CD14-positive monocyte (primary cell): Measurements from ENCODE around the gene TANGO2. TPM values are rescaled to one million over a fixed set of nuclear protein-coding genes. Genes with fewer than 3 reads are reported as not detected.

ENCODE experiments used
- DNase-seq, 3 donors: peaks; one replicate each; pipeline ENCODE4 v3.0.0-alpha.2; 2011 to 2022
- H2AFZ ChIP-seq: 2 replicates; pipeline ENCODE4 v1.6.0; 2012; ENCODE audit warnings: mild to moderate bottlenecking, low read depth, low read length, inconsistent platforms; ENCODE audit not compliant: insufficient read depth, poor library complexity, severe bottlenecking
- H3K27ac ChIP-seq, 2 donors: 1 replicate in 1 of 2; 2 replicates in 1 of 2; pipeline ENCODE4 v1.5.1; 2012 to 2013; ENCODE audit warnings: low read length in 2 of 2, control low read depth in 1 of 2, inconsistent platforms in 1 of 2, low read depth in 1 of 2, mild to moderate bottlenecking in 1 of 2
- H3K27me3 ChIP-seq, 2 donors: one replicate each; pipeline versions ENCODE4 v1.6.0 to v1.6.1; 2011 to 2013; ENCODE audit warnings: low read length in 2 of 2; ENCODE audit not compliant: control insufficient read depth in 2 of 2, insufficient read depth in 2 of 2
- H3K36me3 ChIP-seq, 2 donors: replicated peaks in 1 of 2; 1 replicate in 1 of 2; 2 replicates in 1 of 2; pipeline versions ENCODE4 v1.5.1 to v1.6.1; 2012 to 2013; ENCODE audit warnings: low read length in 2 of 2, control low read depth in 1 of 2, inconsistent platforms in 1 of 2, mild to moderate bottlenecking in 1 of 2; ENCODE audit not compliant: insufficient read depth in 2 of 2, control insufficient read depth in 1 of 2
- H3K4me1 ChIP-seq, 2 donors: 1 replicate in 1 of 2; 2 replicates in 1 of 2; pipeline versions ENCODE4 v1.5.1 to v1.6.1; 2012 to 2013; ENCODE audit warnings: low read length in 2 of 2, control low read depth in 1 of 2, inconsistent platforms in 1 of 2, mild to moderate bottlenecking in 1 of 2, moderate library complexity in 1 of 2; ENCODE audit not compliant: insufficient read depth in 2 of 2, control insufficient read depth in 1 of 2
- H3K4me2 ChIP-seq: replicated peaks from 2 replicates; pipeline ENCODE3; 2012; ENCODE audit warnings: low read length, moderate library complexity, mild to moderate bottlenecking; ENCODE audit not compliant: poor library complexity, severe bottlenecking; ENCODE audit errors: extremely low read depth
- H3K4me3 ChIP-seq, 3 experiments: fragments of 200-600 bp in 1 of 3; sonication (generic) in 1 of 3; replicated peaks in 1 of 3; 1 replicate in 2 of 3; 2 replicates in 1 of 3; pipeline ENCODE4 v1.5.1; 2011 to 2013; ENCODE audit warnings: low read length in 3 of 3, mild to moderate bottlenecking in 3 of 3, control low read depth in 2 of 3, low read depth in 2 of 3, inconsistent platforms in 1 of 3, moderate library complexity in 1 of 3
- H3K79me2 ChIP-seq: 2 replicates; pipeline ENCODE4 v1.6.0; 2012; ENCODE audit warnings: mild to moderate bottlenecking, control low read depth, inconsistent platforms, low read length, moderate library complexity; ENCODE audit not compliant: insufficient read depth
- H3K9ac ChIP-seq: 2 replicates; pipeline ENCODE4 v1.6.0; 2017; ENCODE audit warnings: low read length, mild to moderate bottlenecking; ENCODE audit not compliant: insufficient read depth, poor library complexity, severe bottlenecking
- H3K9me3 ChIP-seq, 2 donors: replicated peaks in 1 of 2; 1 replicate in 1 of 2; 2 replicates in 1 of 2; pipeline versions ENCODE4 v1.5.1 to v1.6.1; 2012 to 2013; ENCODE audit warnings: low read length in 2 of 2, control low read depth in 1 of 2; ENCODE audit not compliant: control insufficient read depth in 1 of 2, insufficient read depth in 1 of 2
- H4K20me1 ChIP-seq: 2 replicates; pipeline ENCODE4 v1.6.0; 2012; ENCODE audit warnings: mild to moderate bottlenecking, low read length, control low read depth, moderate library complexity; ENCODE audit not compliant: insufficient read depth
- H3K27ac Mint-ChIP-seq, 7 donors: one replicate each; pipeline ENCODE4 v1.8.0; 2020; ENCODE audit warnings: mild to moderate bottlenecking in 7 of 7, mixed read lengths in 7 of 7, moderate library complexity in 6 of 7, inconsistent platforms in 2 of 7
- H3K27me3 Mint-ChIP-seq, 3 donors: one replicate each; pipeline ENCODE4 v1.8.0; 2021 to 2022; ENCODE audit warnings: low read depth in 3 of 3, mild to moderate bottlenecking in 3 of 3, mixed read lengths in 3 of 3, moderate library complexity in 3 of 3, inconsistent platforms in 1 of 3
- H3K36me3 Mint-ChIP-seq, 2 donors: one replicate each; pipeline ENCODE4 v1.8.0; 2020; ENCODE audit warnings: mixed read lengths in 2 of 2, inconsistent platforms in 1 of 2, mild to moderate bottlenecking in 1 of 2
- H3K4me1 Mint-ChIP-seq: one replicate; pipeline ENCODE4 v1.8.0; 2020; ENCODE audit warnings: mild to moderate bottlenecking, mixed read lengths
- H3K4me3 Mint-ChIP-seq, 2 donors: one replicate each; pipeline ENCODE4 v1.8.0; 2020; ENCODE audit warnings: mild to moderate bottlenecking in 2 of 2, mixed read lengths in 2 of 2, moderate library complexity in 1 of 2
- H3K9me3 Mint-ChIP-seq, 7 donors: one replicate each; pipeline ENCODE4 v1.8.0; 2020 to 2022; ENCODE audit warnings: mixed read lengths in 7 of 7, mild to moderate bottlenecking in 6 of 7, moderate library complexity in 6 of 7, inconsistent platforms in 2 of 7
- CTCF ChIP-seq: fragments of 200-600 bp; IDR thresholded peaks from one replicate; pipeline ENCODE4 v1.8.0; 2022; ENCODE audit warnings: antibody characterized with exemption, mild to moderate bottlenecking
- WGBS: methylation state at CpG from one replicate; pipeline ENCODE4 v1.1.5; 2013; ENCODE audit warnings: missing lambda C conversion rate; ENCODE audit not compliant: insufficient coverage; 5-methylcytosine and 5-hydroxymethylcytosine counted together
- intact Hi-C, 2 donors: fragments of 100-400 bp; cut with micrococcal nuclease; formaldehyde crosslinking; loops; one replicate each; pipeline versions ENCODE4 v1.15.0 to v1.15.1; 2023
- polyA plus RNA-seq, 3 donors: library from polyadenylated mRNA; depleted of rRNA in 1 of 3; unstranded in 2 of 3; stranded (reverse) in 1 of 3; fragments of 300-500 nt in 2 of 3; fragments of >200 nt in 1 of 3; fragmentation: Illumina TruSeq in 2 of 3; gene quantifications; 1 replicate in 2 of 3; 2 replicates in 1 of 3; pipeline ENCODE4 v1.2.3, GENCODE V29; 2012 to 2021

TANGO2 gene
- polyA plus RNA-seq, 3 donors, result 56.4 to 94.9 (median 58.2) TPM

- intact Hi-C loops, result loop anchor here in 1 of 2 donors (10.0 kb wide), 1 partner anchor 88 kb away; the partner anchor contains the start of genes RANBP1 and TRMT2A
- H3K4me3 ChIP-seq, result no peak overlapping the region
- no peaks in the 10 kb centered on the region for H3K27me3 ChIP-seq
- 88% methylated on average over 5 of the region's 13 CpGs for WGBS
- peaks cover 30% of the 10 kb centered on the region for H3K4me1 Mint-ChIP-seq
- no peak for DNase-seq
- no peaks in the 10 kb centered on the region for H3K9me3 Mint-ChIP-seq
- peaks cover 93% of the 10 kb centered on the region for H3K79me2 ChIP-seq
- H3K27ac Mint-ChIP-seq, result peak overlapping the region in 1 of 7 donors; percentile 17
- no peak overlapping the region for H2AFZ ChIP-seq
- no peak for TF ChIP-seq CTCF
- peaks cover 11 to 33% of the 10 kb centered on the region in 2 donors for H3K36me3 Mint-ChIP-seq
- H3K4me3 Mint-ChIP-seq, result no peak overlapping the region
- H3K4me2 ChIP-seq, result no peak overlapping the region
- no peak overlapping the region for H3K27ac ChIP-seq
- peaks cover 3 to 37% of the 10 kb centered on the region in 2 donors for H3K36me3 ChIP-seq
- H4K20me1 ChIP-seq, result peaks cover 99% of the 10 kb centered on the region
- no peaks in the 10 kb centered on the region for H3K9me3 ChIP-seq
- H3K9ac ChIP-seq, result no peak overlapping the region
- H3K4me1 ChIP-seq, result peaks cover 24 to 28% of the 10 kb centered on the region in 2 donors
- H3K27me3 Mint-ChIP-seq, result peaks cover under 1 to 2% (median 1%) of the 10 kb centered on the region in 3 donors
These were observed 5.4 kb downstream of the TANGO2 start for GRCh38 chr22:20026204-20026908.

GRCh38 chr22:20026996-20027601 lies 6.2 kb downstream of the TANGO2 start:
- 100% methylated on average over 7 of the region's 12 CpGs for WGBS
- peaks cover 0 to 1% (median 1%) of the 10 kb centered on the region in 3 donors for H3K27me3 Mint-ChIP-seq
- no peak overlapping the region for H2AFZ ChIP-seq
- peaks cover 99% of the 10 kb centered on the region for H4K20me1 ChIP-seq
- H3K36me3 ChIP-seq, result peaks cover 9 to 44% of the 10 kb centered on the region in 2 donors
- H3K9ac ChIP-seq, result no peak overlapping the region
- no peak overlapping the region for H3K4me3 ChIP-seq
- no peak overlapping the region for H3K4me2 ChIP-seq
- peak overlapping the region in 2 of 7 donors; percentile 26 to 57 for H3K27ac Mint-ChIP-seq
- peaks cover 93% of the 10 kb centered on the region for H3K79me2 ChIP-seq
- TF ChIP-seq CTCF, result no peak
- peaks cover 30% of the 10 kb centered on the region for H3K4me1 Mint-ChIP-seq
- no peak for DNase-seq
- no peak overlapping the region for H3K4me3 Mint-ChIP-seq
- H3K9me3 ChIP-seq, result no peaks in the 10 kb centered on the region
- peaks cover 16 to 41% of the 10 kb centered on the region in 2 donors for H3K36me3 Mint-ChIP-seq
- H3K4me1 ChIP-seq, result peaks cover 16 to 28% of the 10 kb centered on the region in 2 donors
- H3K9me3 Mint-ChIP-seq, result no peaks in the 10 kb centered on the region
- H3K27ac ChIP-seq, result no peak overlapping the region
- no peaks in the 10 kb centered on the region for H3K27me3 ChIP-seq
- intact Hi-C loops, result loop anchor here in 1 of 2 donors (10.0 kb wide), 1 partner anchor 88 kb away; the partner anchor contains the start of genes RANBP1 and TRMT2A
